Middle frontal gyrus (tissue), 1 donor: ENCODE results near the gene GNB1L.
"Not testable (repeated sequence)": the region's sequence is repeated elsewhere in the genome, so short reads cannot be mapped to it uniquely, and the experiment has no call there.

Experiments used
- DNase-seq: peaks from one replicate; pipeline ENCODE4 v3.0.0-alpha.2; 2015; ENCODE audit warnings: low spot score; ENCODE audit errors: extremely low spot score

Gene GNB1L

GRCh38 chr22:19889951-19890350 is 35.3 kb upstream of the GNB1L start:
- DNase-seq = no peak

- DNase-seq = no peak
These were observed 33.6 kb upstream of the GNB1L start for GRCh38 chr22:19888131-19888746.

- DNase-seq = no peak
These were observed 32.7 kb upstream of the GNB1L start for GRCh38 chr22:19887256-19887985.

GRCh38 chr22:19886605-19887255 is 32.1 kb upstream of the GNB1L start:
- no peak for DNase-seq

GRCh38 chr22:19885841-19886592 is 31.3 kb upstream of the GNB1L start:
- no peak for DNase-seq

- no peak for DNase-seq
These were observed 30.5 kb upstream of the GNB1L start for GRCh38 chr22:19884954-19885751.

- DNase-seq = no peak
These were observed 29.7 kb upstream of the GNB1L start for GRCh38 chr22:19884161-19884953.

GRCh38 chr22:19883446-19883845 is 28.8 kb upstream of the GNB1L start:
- not testable (repeated sequence) for DNase-seq

GRCh38 chr22:19882446-19883381 is 28.0 kb upstream of the GNB1L start:
- DNase-seq = no peak

GRCh38 chr22:19880786-19881569 is 26.3 kb upstream of the GNB1L start:
- DNase-seq = no peak

GRCh38 chr22:19879992-19880785 is 25.5 kb upstream of the GNB1L start:
- DNase-seq = no peak

- no peak for DNase-seq
These were observed 24.9 kb upstream of the GNB1L start for GRCh38 chr22:19879643-19879991.

GRCh38 chr22:19879246-19879570 is 24.5 kb upstream of the GNB1L start:
- no peak for DNase-seq

- DNase-seq = no peak
These were observed 24.0 kb upstream of the GNB1L start for GRCh38 chr22:19878461-19879245.

- no peak for DNase-seq
These were observed 23.1 kb upstream of the GNB1L start for GRCh38 chr22:19877626-19878339.

- DNase-seq = no peak
These were observed 22.4 kb upstream of the GNB1L start for GRCh38 chr22:19876941-19877625.
